Epithelial cell of alveolus of lung (primary cell): ENCODE measurements around the gene USH1G. TPM values are rescaled to one million over a fixed set of nuclear protein-coding genes. Genes with fewer than 3 reads are reported as not detected.

ENCODE experiments used
- total RNA-seq: library from RNA; depleted of rRNA; stranded (reverse); fragments of >200 nt; gene quantifications from 2 replicates; pipeline ENCODE4 v1.2.1, GENCODE V29; 2015

USH1G gene
- total RNA-seq, result not detected in 2 replicates

GRCh38 chr17:74922694-74923537, at the start of gene USH1G:
Gene USH1G, minus strand, starts transcription at chr17:74923255. Its CDS starts 182 bp downstream, at chr17:74923073.

GRCh38 chr17:74972107-74972972, 49.3 kb upstream of the USH1G start, which contains the start of gene HID1:
Gene HID1, minus strand, starts transcription at chr17:74972759. Its CDS starts 103 bp downstream, at chr17:74972656.

GRCh38 chr17:74935585-74936469, 12.8 kb upstream of the USH1G start, which contains the start of gene OTOP3:
Gene OTOP3, plus strand, starts transcription at chr17:74935898. Its CDS starts 24 bp downstream, at chr17:74935922.

GRCh38 chr17:74924250-74924948, 1.3 kb upstream of the USH1G start, which contains the start of gene OTOP2:
Gene OTOP2, plus strand, starts transcription at chr17:74924273. Its CDS starts 360 bp downstream, at chr17:74924633.

GRCh38 chr17:74892974-74893911, 29.8 kb downstream of the USH1G start, which contains the start of gene FADS6:
Gene FADS6, minus strand, starts transcription at chr17:74893633. Its CDS starts 38 bp downstream, at chr17:74893595.

GRCh38 chr17:74872313-74873036, 50.6 kb downstream of the USH1G start, which contains the start of gene FDXR:
Gene FDXR, minus strand, starts transcription at chr17:74872994. Its CDS starts 50 bp downstream, at chr17:74872944.

Other genes starting within 250 kb of the USH1G start
- not detected in 2 replicates for gene CD300LF, start 210.3 kb downstream of the USH1G start, total RNA-seq
- gene RAB37, start 186.0 kb downstream of the USH1G start, total RNA-seq, result 0.26 and 7.7 TPM in 2 replicates
- 11.8 and 23.4 TPM in 2 replicates for gene NHERF1, start 174.6 kb downstream of the USH1G start, total RNA-seq
- gene NAT9, start 146.9 kb downstream of the USH1G start, total RNA-seq, result 15.6 and 29.5 TPM in 2 replicates
- gene GRIN2C, start 63.4 kb downstream of the USH1G start, total RNA-seq, result not detected in 2 replicates
- gene FDXR, start 50.3 kb downstream of the USH1G start, total RNA-seq, result 28.1 and 30.8 TPM in 2 replicates
- gene FADS6, start 29.6 kb downstream of the USH1G start, total RNA-seq, result not detected in 2 replicates
- not detected in 2 replicates for gene OTOP2, start 1.0 kb upstream of the USH1G start, total RNA-seq
- gene OTOP3, start 12.6 kb upstream of the USH1G start, total RNA-seq, result not detected in 2 replicates
- gene HID1, start 49.5 kb upstream of the USH1G start, total RNA-seq, result 4.3 TPM in 1 of 2 replicates, not detected in the other
- gene CDR2L, start 64.4 kb upstream of the USH1G start, total RNA-seq, result 18.8 and 29.2 TPM in 2 replicates
- gene MRPL58, start 89.4 kb upstream of the USH1G start, total RNA-seq, result 55.7 and 64.6 TPM in 2 replicates
- 169 and 302 TPM in 2 replicates for gene ATP5PD, start 123.7 kb upstream of the USH1G start, total RNA-seq
- 8.3 and 13.8 TPM in 2 replicates for gene KCTD2, start 124.0 kb upstream of the USH1G start, total RNA-seq
- 12.7 and 19.1 TPM in 2 replicates for gene SLC16A5, start 164.7 kb upstream of the USH1G start, total RNA-seq
- gene ARMC7, start 186.7 kb upstream of the USH1G start, total RNA-seq, result 2.5 and 13.3 TPM in 2 replicates
- gene NT5C, start 208.5 kb upstream of the USH1G start, total RNA-seq, result 83.4 and 139 TPM in 2 replicates
- 105 and 339 TPM in 2 replicates for gene JPT1, start 231.3 kb upstream of the USH1G start, total RNA-seq